Central memory CD8-positive, alpha-beta T cell (primary cell): ENCODE data around the gene USP48.
"Not testable (repeated sequence)": the region's sequence is repeated elsewhere in the genome, so short reads cannot be mapped to it uniquely, and the experiment has no call there.

ENCODE experiments used
- ATAC-seq: fragments of 150-1000 bp; cut with Tn5 transposase; replicated peaks from 2 replicates; pipeline ENCODE4 v1.10.0; 2022; ENCODE audit warnings: mild to moderate bottlenecking, moderate FRiP score, moderate number of reproducible peaks; ENCODE audit not compliant: poor library complexity, severe bottlenecking; ENCODE audit errors: extremely low read depth
- DNase-seq, 2 donors: peaks; one replicate each; pipeline ENCODE4 v3.0.0; 2021; ENCODE audit warnings: low spot score in 2 of 2
- H3K27ac Mint-ChIP-seq: one replicate; pipeline ENCODE4 v1.8.0; 2022; ENCODE audit warnings: low read depth, mild to moderate bottlenecking, moderate library complexity, mixed read lengths
- H3K27me3 Mint-ChIP-seq: one replicate; pipeline ENCODE4 v1.8.0; 2022; ENCODE audit warnings: mixed read lengths
- H3K36me3 Mint-ChIP-seq: one replicate; pipeline ENCODE4 v1.8.0; 2022; ENCODE audit warnings: mild to moderate bottlenecking, moderate library complexity, mixed read lengths; ENCODE audit not compliant: insufficient read depth
- H3K4me1 Mint-ChIP-seq: one replicate; pipeline ENCODE4 v1.8.0; 2022; ENCODE audit warnings: mixed read lengths
- H3K4me3 Mint-ChIP-seq: one replicate; pipeline ENCODE4 v1.8.0; 2022; ENCODE audit warnings: mild to moderate bottlenecking, moderate library complexity, mixed read lengths
- H3K9me3 Mint-ChIP-seq: one replicate; pipeline ENCODE4 v1.8.0; 2022; ENCODE audit warnings: mixed read lengths

Gene USP48

DNA sequence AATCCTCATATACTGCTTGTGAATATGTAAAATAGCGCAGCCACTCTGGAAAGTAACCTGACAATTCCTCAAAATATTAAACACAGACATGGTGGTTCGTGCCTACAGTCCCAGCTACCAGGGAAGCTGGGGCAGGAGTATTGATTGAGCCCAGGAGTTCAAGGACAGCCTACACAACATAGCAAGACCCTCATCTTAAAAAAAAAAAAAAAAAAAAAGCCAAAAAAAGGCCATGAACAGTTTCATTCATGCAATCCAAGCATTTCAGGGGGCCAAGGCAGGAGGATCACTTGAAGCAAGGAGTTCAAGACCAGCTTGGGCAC lies 4.6 kb downstream of the USP48 start:
- H3K4me1 Mint-ChIP-seq: peaks cover 53% of the 10 kb centered on the region
- no peaks in the 10 kb centered on the region for H3K9me3 Mint-ChIP-seq
- H3K4me3 Mint-ChIP-seq: no peak overlapping the region
- DNase-seq (no peak), ATAC-seq (no peak)
- peaks cover 22% of the 10 kb centered on the region for H3K36me3 Mint-ChIP-seq
- H3K27me3 Mint-ChIP-seq: no peaks in the 10 kb centered on the region
- H3K27ac Mint-ChIP-seq: no peak overlapping the region

DNA sequence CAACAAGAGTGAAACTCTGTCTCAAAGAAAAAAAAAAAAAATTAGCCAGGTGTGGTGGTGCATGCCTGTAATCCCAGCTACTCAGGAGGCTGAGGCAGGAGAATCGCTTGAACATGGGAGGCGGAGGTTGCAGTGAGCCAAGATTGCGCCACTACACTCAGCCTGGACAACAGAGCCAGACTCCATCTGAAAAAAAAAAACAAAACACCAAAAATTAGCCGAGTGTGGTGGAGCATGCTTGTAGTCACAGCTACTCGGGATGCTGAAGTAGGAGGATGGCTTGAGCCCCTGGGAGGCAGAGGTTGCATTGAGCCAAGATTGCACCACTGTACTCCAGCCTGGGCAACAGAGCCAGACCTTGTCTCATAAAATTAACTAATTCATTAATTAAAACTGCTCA lies 6.0 kb downstream of the USP48 start:
- not testable (repeated sequence) for H3K27ac Mint-ChIP-seq, ATAC-seq, H3K27me3 Mint-ChIP-seq, DNase-seq, H3K9me3 Mint-ChIP-seq, H3K4me3 Mint-ChIP-seq
- Mint-ChIP-seq H3K36me3 (peaks cover 13% of the 10 kb centered on the region), H3K4me1 (peaks cover 58% of the 10 kb centered on the region)

DNA sequence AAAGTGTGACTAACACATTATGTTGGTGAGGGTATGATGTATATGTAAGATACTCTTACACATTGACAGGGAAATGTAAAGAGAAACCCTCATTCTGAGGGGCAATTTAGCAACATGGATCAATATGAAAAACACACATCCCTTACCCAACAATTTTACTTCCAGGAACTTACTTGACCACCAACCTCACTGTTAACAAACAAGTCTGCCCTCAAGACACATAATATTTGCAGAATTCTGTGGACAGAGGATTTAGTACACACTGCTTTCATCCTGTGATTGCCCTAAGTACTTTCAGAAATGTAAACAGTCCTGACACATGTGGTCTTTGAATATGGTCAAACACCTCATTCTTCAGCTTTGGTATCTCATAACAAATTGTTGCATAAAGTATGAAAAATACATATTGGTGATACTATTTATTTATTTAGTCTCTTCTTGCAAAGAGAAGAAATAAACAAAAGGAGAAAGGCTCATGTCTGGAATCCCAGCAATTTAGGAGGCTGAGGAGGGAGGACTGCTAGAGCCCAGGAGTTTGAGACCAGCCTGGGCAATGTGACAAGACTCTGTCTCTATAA lies 6.9 kb downstream of the USP48 start:
- H3K4me1 Mint-ChIP-seq: peaks cover 52% of the 10 kb centered on the region
- peak overlapping the region; percentile 87 for H3K27ac Mint-ChIP-seq

DNA sequence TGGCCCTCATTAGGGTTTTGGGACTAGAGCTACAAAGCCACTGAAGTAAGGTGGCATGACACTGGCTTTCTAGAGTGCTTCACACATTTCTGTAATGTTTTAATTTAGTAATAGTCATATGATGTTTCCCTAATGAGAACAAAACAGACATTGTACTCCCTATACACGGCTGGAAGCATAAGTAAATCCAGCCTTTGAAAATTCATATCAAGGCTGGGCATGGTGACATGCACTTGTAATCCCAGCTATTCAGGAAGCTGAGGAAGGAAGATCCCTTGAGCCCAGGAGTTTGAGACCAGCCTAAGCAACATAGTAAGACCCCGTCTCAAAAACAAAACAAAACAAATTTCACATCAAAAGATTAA lies 7.4 kb downstream of the USP48 start:
- Mint-ChIP-seq H3K4me1 (peaks cover 51% of the 10 kb centered on the region), H3K9me3 (no peaks in the 10 kb centered on the region), H3K27ac (no peak overlapping the region), H3K36me3 (peaks cover 9% of the 10 kb centered on the region), H3K4me3 (no peak overlapping the region), H3K27me3 (no peaks in the 10 kb centered on the region)
- ATAC-seq: no peak
- DNase-seq: no peak

More for the DNA sequence above, 6.9 kb downstream of the USP48 start:
- Mint-ChIP-seq H3K9me3 (no peaks in the 10 kb centered on the region), H3K27me3 (no peaks in the 10 kb centered on the region), H3K36me3 (peaks cover 9% of the 10 kb centered on the region), H3K4me3 (no peak overlapping the region)
- DNase-seq (no peak), ATAC-seq (no peak)

DNA sequence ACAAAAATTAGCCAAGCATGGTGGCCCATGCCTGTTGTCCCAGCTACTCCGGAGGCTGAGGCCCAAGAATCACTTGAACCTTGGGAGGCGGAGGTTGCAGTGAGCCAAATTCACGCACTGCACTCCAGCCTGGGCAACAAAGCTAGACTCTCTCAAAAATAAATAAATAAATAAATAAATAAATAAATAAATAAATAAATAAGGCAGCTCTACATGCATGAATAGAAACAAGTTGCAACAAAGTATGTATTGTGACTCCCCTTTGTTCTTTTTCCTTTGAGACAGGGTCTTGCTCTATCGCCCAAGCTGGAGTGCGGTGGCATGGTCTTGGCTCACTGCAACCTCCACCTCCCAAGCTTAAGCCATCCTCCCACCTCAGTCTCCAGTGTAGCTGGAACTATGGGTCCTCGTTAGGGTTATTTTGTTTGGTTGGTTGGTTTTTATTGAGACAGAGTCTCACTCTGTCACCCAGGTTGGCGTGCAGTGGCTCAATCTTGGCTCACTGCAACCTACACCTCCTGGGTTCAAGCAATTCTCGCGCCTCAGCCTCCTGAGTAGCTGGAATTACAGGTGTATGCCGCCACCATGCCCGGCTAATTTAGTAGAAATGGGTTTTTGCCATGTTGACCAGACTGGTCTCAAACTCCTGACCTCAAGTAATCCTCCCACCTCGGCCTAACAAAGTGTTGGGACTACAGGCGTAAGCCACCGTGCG lies 8.0 kb downstream of the USP48 start:
- Mint-ChIP-seq H3K36me3 (peaks cover 9% of the 10 kb centered on the region), H3K4me3 (no peak overlapping the region), H3K4me1 (peaks cover 51% of the 10 kb centered on the region), H3K27ac (no peak overlapping the region), H3K9me3 (no peaks in the 10 kb centered on the region), H3K27me3 (no peaks in the 10 kb centered on the region)
- ATAC-seq: no peak
- DNase-seq: no peak

DNA sequence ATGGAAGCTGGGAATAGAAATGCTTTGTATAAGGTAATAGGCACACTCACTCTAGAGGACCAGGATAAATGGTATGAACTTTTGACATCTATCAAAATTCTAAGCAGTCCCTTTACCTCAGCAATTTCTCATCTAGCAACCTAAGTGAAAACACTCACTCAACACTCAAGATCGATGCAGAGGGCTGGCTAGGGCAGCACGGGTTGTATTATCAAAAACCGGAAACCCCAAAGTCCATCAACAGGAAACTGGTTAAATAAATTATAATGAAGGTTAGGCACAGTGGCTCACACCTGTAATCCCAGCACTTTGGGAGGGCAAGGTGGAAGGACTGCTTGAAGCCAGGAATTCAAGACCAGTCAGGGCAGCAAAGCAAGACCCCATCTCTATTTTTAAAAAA lies 9.4 kb downstream of the USP48 start:
- peaks cover 15% of the 10 kb centered on the region for H3K36me3 Mint-ChIP-seq
- H3K4me3 Mint-ChIP-seq: peak overlapping the region; percentile 27
- H3K9me3 Mint-ChIP-seq: no peaks in the 10 kb centered on the region
- peaks cover 55% of the 10 kb centered on the region for H3K4me1 Mint-ChIP-seq
- DNase-seq: no peak
- H3K27me3 Mint-ChIP-seq: no peaks in the 10 kb centered on the region
- H3K27ac Mint-ChIP-seq: peak overlapping the region; percentile 38
- ATAC-seq: peak; percentile 81

DNA sequence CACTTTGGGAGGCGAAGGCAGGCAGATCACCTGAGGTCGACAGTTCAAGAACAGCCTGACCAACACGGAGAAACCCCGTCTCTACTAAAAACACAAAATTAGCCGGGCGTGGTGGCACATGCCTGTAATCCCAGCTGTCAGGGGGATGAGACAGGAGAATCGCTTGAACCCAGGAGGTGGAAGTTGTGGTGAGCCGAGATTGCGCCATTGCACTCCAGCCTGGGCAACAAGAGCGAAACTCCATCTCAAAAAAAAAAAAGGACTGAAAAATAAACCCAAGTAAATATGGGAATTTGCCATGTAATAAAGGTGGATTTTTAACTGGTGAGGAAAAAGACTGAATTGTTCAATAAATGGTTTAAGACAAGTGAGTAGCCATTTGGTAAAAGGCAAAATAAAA lies 11.3 kb downstream of the USP48 start:
- H3K4me1 Mint-ChIP-seq: peaks cover 50% of the 10 kb centered on the region
- not testable (repeated sequence) for H3K4me3 Mint-ChIP-seq, H3K9me3 Mint-ChIP-seq, ATAC-seq, H3K27me3 Mint-ChIP-seq, DNase-seq
- peak overlapping the region; percentile 59 for H3K27ac Mint-ChIP-seq
- H3K36me3 Mint-ChIP-seq: peaks cover 16% of the 10 kb centered on the region

DNA sequence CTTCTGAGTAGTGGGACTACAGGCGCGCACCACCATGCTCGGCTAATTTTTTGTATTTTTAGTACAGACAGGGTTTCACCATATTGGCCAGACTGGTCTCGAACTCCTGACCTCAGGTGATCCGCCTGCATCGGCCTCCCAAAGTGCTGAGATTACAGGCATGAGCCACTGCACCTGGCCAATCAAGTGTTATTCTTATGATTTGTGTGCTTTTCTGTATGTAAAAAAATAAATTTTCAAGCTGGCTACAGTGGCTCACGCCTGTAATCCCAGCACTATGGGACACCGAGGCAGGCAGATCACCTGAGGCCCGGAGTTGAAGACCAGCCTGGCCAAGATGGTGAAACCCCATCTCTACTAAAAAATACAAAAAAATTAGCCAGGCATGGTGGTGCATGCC lies 12.3 kb downstream of the USP48 start:
- peak overlapping the region; percentile 65 for H3K27ac Mint-ChIP-seq
- peaks cover 49% of the 10 kb centered on the region for H3K4me1 Mint-ChIP-seq

DNA sequence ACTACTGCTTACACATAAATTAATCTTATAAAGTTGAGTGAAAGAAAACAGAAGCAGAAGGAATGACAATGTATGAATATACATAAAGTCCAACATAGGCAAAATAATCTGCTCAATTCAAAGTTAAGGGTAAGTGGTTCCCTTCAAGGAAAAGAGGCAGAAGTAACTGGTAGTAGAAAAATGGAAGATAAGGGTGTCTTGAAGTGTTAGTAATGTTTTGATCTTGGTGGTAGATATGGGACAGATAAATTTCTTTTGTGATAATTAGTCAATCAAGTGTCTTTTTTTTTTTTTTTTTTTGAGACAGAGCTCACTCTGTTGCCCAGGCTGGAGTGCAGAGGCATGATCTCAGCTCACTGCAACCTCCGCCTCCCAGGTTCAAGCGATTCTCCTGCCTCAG lies 12.7 kb downstream of the USP48 start:
- ATAC-seq (no peak), DNase-seq (no peak)
- peak overlapping the region; percentile 65 for H3K27ac Mint-ChIP-seq
- no peaks in the 10 kb centered on the region for H3K9me3 Mint-ChIP-seq
- H3K4me3 Mint-ChIP-seq: no peak overlapping the region
- peaks cover 49% of the 10 kb centered on the region for H3K4me1 Mint-ChIP-seq
- H3K36me3 Mint-ChIP-seq: peaks cover 16% of the 10 kb centered on the region
- H3K27me3 Mint-ChIP-seq: no peaks in the 10 kb centered on the region

More for the DNA sequence above, 12.3 kb downstream of the USP48 start:
- peaks cover 16% of the 10 kb centered on the region for H3K36me3 Mint-ChIP-seq
- not testable (repeated sequence) for H3K4me3 Mint-ChIP-seq, H3K9me3 Mint-ChIP-seq, H3K27me3 Mint-ChIP-seq, ATAC-seq, DNase-seq

DNA sequence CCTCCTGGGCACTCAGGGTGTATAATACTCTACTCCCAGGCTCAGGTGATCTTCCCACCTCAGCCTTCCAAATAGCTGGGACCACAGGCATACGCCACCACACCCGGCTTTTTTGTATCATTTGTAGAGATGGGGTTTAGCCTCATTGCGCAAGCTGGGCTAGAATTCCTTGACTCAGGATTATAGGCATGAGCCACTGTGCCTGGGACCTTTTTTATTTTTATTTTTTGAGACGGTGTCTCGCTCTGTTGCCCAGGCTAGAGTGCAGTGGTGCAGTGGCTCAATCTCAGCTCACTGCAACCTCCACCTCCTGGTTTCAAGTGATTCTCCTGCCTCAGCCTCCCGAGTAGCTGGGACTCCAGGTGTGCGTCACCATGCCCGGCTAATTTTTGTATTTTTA lies 15.8 kb downstream of the USP48 start:
- ATAC-seq, H3K4me3 Mint-ChIP-seq, H3K27me3 Mint-ChIP-seq, DNase-seq, H3K27ac Mint-ChIP-seq, H3K9me3 Mint-ChIP-seq: not testable (repeated sequence)
- Mint-ChIP-seq H3K36me3 (peaks cover 12% of the 10 kb centered on the region), H3K4me1 (peaks cover 50% of the 10 kb centered on the region)

DNA sequence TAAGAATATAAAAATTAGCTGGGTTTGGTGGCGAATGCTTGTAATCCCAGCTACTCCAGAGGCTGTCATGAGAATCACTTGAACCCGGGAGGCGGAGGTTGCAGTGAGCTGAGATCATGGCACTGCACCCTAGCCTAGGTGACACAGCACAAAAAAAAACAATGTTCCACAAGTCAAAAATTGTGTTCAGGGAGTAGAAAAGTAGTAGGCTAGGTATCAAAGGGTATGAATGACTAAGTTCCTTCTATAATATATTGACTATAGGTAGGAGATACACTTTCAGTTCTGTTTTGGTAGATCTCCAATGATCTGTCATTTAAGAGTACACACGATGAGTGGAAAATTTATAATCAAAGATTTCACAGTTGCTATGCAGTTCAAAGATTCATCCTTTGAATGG lies 16.7 kb downstream of the USP48 start:
- Mint-ChIP-seq H3K4me3 (no peak overlapping the region), H3K36me3 (peaks cover 12% of the 10 kb centered on the region), H3K27me3 (no peaks in the 10 kb centered on the region), H3K27ac (peak overlapping the region; percentile 46), H3K4me1 (peaks cover 55% of the 10 kb centered on the region), H3K9me3 (no peaks in the 10 kb centered on the region)
- ATAC-seq: no peak
- no peak for DNase-seq

DNA sequence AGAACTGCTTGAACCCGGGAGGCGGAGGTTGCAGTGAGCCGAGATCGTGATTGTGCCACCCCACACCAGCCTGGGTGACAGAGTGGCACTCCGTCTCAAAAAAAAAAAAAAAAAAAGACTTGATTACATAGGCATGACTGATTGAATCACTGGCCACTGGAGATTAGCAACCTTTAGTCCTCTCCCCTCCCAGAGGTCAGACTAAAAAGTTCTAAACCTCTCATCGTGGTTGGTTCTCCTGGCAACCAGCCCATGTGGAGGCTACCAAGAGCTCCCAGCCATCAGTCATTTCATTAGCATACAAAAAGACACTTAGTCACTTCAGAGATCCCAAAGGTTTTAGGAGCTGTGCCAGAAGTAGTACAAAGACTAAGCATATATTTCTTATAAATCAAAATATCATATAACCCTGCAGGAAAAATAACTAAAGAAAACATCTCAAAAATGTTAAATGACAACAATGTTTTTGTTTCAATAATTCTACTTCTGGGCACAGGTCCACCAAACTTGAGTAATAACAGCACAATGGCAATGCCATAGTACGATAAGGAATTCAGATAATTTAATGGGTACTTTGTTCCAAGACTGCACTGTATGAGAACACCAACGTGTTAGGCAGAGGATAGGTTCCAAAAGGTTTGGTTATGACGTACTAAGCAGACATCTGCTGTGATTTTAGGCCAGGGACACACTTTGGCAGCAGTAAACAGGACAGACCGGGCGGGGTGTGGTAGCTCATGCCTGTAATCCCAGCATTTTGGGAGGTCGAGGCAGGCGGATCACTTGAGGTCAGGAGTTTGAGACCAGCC lies 18.1 kb downstream of the USP48 start:
- Mint-ChIP-seq H3K27me3 (no peaks in the 10 kb centered on the region), H3K4me1 (peaks cover 53% of the 10 kb centered on the region), H3K36me3 (peaks cover 10% of the 10 kb centered on the region), H3K4me3 (no peak overlapping the region), H3K9me3 (no peaks in the 10 kb centered on the region), H3K27ac (no peak overlapping the region)
- no peak for DNase-seq
- no peak for ATAC-seq
